HepG2 (cell line): ENCODE measurements around the gene NEDD8. TPM values are rescaled to one million over a fixed set of nuclear protein-coding genes. Genes with fewer than 3 reads are reported as not detected.
A peak's percentile ranks its signal among the peaks of the same experiment; 100 is the strongest.

ENCODE experiments used
- AKNA ChIP-seq: sonication (generic); formaldehyde crosslinking; IDR thresholded peaks from 2 replicates; pipeline ENCODE4 v1.4.0; 2020; ENCODE audit warnings: missing genetic modification reagents, borderline replicate concordance
- CBX2 ChIP-seq, 2 experiments: fragments of 200-600 bp in 1 of 2; sonication (generic); formaldehyde crosslinking in 1 of 2; IDR thresholded peaks; 2 replicates each; pipeline versions ENCODE4 v1.7.0 to v1.8.1; 2018 to 2022; ENCODE audit warnings: low read depth in 2 of 2, low read length in 1 of 2, mild to moderate bottlenecking in 1 of 2, missing genetic modification reagents in 1 of 2
- DNMT3B ChIP-seq: conservative IDR thresholded peaks from 2 replicates; pipeline ENCODE4 v1.6.1; 2016; ENCODE audit warnings: missing biosample characterization, control low read depth
- ESRRA ChIP-seq: sonication (generic); formaldehyde crosslinking; IDR thresholded peaks from 2 replicates; pipeline ENCODE4 v1.5.1; 2020; ENCODE audit warnings: mild to moderate bottlenecking, low read depth, missing genetic modification reagents
- FOXM1 ChIP-seq: sonication (generic); formaldehyde crosslinking; IDR thresholded peaks from 2 replicates; pipeline ENCODE4 v1.5.0; 2020; ENCODE audit warnings: missing genetic modification reagents
- FOXO4 ChIP-seq: sonication (generic); formaldehyde crosslinking; conservative IDR thresholded peaks from 2 replicates; pipeline ENCODE4 v1.8.1; 2023; ENCODE audit warnings: missing genetic modification reagents
- NBN ChIP-seq: fragments of 450-650 bp; conservative IDR thresholded peaks from 2 replicates; pipeline ENCODE4 v1.6.1; 2017
- SATB2 ChIP-seq: sonication (generic); formaldehyde crosslinking; IDR thresholded peaks from 2 replicates; pipeline ENCODE4 v1.5.0; 2020; ENCODE audit warnings: missing genetic modification reagents
- ZFAT ChIP-seq: sonication (generic); formaldehyde crosslinking; conservative IDR thresholded peaks from 2 replicates; pipeline ENCODE4 v1.8.1; 2023; ENCODE audit warnings: missing genetic modification reagents, inconsistent platforms
- ZNF501 ChIP-seq: sonication (generic); formaldehyde crosslinking; IDR thresholded peaks from 2 replicates; pipeline ENCODE4 v1.5.1; 2020; ENCODE audit warnings: mild to moderate bottlenecking, moderate library complexity, missing genetic modification reagents
- ZNF549 ChIP-seq: sonication (generic); formaldehyde crosslinking; IDR thresholded peaks from 2 replicates; pipeline ENCODE4 v1.5.0; 2020; ENCODE audit warnings: missing genetic modification reagents
- ZNF567 ChIP-seq: sonication (generic); formaldehyde crosslinking; IDR thresholded peaks from 2 replicates; pipeline ENCODE4 v1.8.1; 2023; ENCODE audit warnings: mild to moderate bottlenecking, missing genetic modification reagents, borderline replicate concordance
- polyA plus RNA-seq, 8 experiments: library from polyadenylated mRNA; depleted of rRNA in 3 of 8; stranded (reverse) in 7 of 8; unstranded in 1 of 8; fragments of >200 nt; fragmentation: Illumina TruSeq in 4 of 8; extraction: Trizol in 4 of 8; gene quantifications; 2 replicates each; pipeline versions ENCODE4 v1.2.1 to v1.2.3, GENCODE V29; 2011 to 2016; ENCODE audit warnings: low read depth in 4 of 8, missing spikeins in 1 of 8, mixed read lengths in 1 of 8; ENCODE audit not compliant: insufficient read depth in 1 of 8
- total RNA-seq, 5 experiments: library from RNA; depleted of rRNA; stranded (reverse); fragments of >200 nt; fragmentation: Illumina TruSeq; extraction: Trizol; gene quantifications; 2 replicates each; pipeline ENCODE4 v1.2.3, GENCODE V29; 2016; ENCODE audit warnings: low read depth in 1 of 5
- TF ChIP-seq, protein P1 (sequence below): sonication (generic); formaldehyde crosslinking; conservative IDR thresholded peaks from 2 replicates; pipeline ENCODE4 v1.4.0; 2020; ENCODE audit warnings: missing genetic modification reagents
- TF ChIP-seq, protein P2 (sequence below): sonication (generic); formaldehyde crosslinking; IDR thresholded peaks from 2 replicates; pipeline ENCODE4 v1.4.0; 2020; ENCODE audit warnings: missing genetic modification reagents
- TF ChIP-seq, protein P3 (sequence below): sonication (generic); formaldehyde crosslinking; IDR thresholded peaks from 2 replicates; pipeline ENCODE4 v1.5.0; 2020; ENCODE audit warnings: missing genetic modification reagents

The NEDD8 gene
- total and polyA plus RNA-seq, 2 of the 13 experiments (the other 11 are each of a cell fraction or from before 2014, with no cell fraction given): 535 to 713 TPM

DNA sequence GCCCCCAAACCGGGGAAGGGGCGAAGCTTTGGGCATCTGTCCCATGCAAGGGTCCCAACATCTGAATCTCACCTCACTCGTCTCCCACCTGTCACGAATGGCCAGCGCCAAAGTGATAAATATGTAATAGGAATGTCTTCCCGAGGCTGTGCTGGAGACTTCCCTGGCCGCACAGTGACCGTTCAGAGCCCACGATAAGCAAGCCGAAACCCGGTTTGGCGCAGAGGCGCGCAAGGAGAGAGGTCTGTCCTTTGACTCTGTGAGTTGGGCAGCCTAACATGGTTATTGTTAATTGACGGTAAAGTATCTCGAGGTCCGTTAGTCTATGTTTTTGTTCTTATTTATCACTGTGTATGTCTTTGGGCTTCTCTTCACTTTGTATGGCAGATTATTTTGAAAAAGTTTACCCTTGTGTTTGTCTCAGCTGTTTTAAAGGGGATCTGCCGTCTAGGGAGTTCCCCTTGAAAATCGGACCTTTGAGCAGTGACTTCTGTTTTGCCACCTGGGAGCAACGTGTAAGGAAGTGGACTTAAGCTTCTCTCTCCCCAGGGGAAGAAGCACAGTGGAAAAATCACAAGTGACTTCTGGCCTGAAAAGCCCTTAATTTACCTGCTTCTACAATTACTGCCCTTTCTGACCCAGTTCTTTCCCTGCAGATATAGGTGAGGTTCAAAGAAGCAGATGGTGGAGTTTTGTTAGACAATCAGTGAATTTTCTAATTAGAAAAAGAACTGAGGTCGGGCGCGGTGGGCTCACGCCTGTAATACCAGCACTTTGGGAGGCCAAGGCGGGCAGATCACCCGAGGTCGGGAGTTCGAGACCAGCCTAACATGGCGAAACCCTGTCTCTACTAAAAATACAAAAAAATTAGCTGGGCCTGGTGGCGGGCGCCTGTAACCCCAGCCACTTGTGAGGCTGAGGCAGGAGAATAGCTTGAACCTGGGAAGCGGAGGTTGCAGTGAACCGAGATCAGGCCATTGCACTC is 35.8 kb downstream of the NEDD8 start (continued):
- TF ChIP-seq FOXO4 (CRISPR knock-in tag): peak; percentile 95; the same call in 1 of the 2 replicates
- no peak for TF ChIP-seq CBX2 (IDR thresholded peaks at IDR 0.05; ENCODE audit: low read depth, low read length)
- 0 out of 2 replicates have a peak, but pooled peaks have one; percentile 19 for TF ChIP-seq CBX2 (CRISPR knock-in tag; IDR thresholded peaks at IDR 0.05; ENCODE audit: low read depth)
- TF ChIP-seq ESRRA (CRISPR knock-in tag): 0 out of 2 replicates have a peak, but pooled peaks have one; percentile 19
- peak; percentile 16; the same call in 1 of the 2 replicates for TF ChIP-seq ZFAT (CRISPR knock-in tag)
- TF ChIP-seq, protein P1, sequence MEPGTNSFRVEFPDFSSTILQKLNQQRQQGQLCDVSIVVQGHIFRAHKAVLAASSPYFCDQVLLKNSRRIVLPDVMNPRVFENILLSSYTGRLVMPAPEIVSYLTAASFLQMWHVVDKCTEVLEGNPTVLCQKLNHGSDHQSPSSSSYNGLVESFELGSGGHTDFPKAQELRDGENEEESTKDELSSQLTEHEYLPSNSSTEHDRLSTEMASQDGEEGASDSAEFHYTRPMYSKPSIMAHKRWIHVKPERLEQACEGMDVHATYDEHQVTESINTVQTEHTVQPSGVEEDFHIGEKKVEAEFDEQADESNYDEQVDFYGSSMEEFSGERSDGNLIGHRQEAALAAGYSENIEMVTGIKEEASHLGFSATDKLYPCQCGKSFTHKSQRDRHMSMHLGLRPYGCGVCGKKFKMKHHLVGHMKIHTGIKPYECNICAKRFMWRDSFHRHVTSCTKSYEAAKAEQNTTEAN (CRISPR knock-in tag): peak; percentile 17
- TF ChIP-seq DNMT3B (CRISPR knock-in tag): peak; percentile 81
- TF ChIP-seq NBN: no peak
- TF ChIP-seq ZNF549: peak; percentile 44; the same call in 1 of the 2 replicates
- TF ChIP-seq, protein P2, sequence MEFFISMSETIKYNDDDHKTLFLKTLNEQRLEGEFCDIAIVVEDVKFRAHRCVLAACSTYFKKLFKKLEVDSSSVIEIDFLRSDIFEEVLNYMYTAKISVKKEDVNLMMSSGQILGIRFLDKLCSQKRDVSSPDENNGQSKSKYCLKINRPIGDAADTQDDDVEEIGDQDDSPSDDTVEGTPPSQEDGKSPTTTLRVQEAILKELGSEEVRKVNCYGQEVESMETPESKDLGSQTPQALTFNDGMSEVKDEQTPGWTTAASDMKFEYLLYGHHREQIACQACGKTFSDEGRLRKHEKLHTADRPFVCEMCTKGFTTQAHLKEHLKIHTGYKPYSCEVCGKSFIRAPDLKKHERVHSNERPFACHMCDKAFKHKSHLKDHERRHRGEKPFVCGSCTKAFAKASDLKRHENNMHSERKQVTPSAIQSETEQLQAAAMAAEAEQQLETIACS (CRISPR knock-in tag): peak; percentile 24; the same call in 1 of the 2 replicates
- 0 out of 2 replicates have a peak, but pooled peaks have one; percentile 21 for TF ChIP-seq SATB2 (CRISPR knock-in tag)
- 0 out of 2 replicates have a peak, but pooled peaks have one; percentile 14 for TF ChIP-seq AKNA (CRISPR knock-in tag)
- TF ChIP-seq FOXM1: no peak; the same call in 1 of the 2 replicates
- TF ChIP-seq, protein P3, sequence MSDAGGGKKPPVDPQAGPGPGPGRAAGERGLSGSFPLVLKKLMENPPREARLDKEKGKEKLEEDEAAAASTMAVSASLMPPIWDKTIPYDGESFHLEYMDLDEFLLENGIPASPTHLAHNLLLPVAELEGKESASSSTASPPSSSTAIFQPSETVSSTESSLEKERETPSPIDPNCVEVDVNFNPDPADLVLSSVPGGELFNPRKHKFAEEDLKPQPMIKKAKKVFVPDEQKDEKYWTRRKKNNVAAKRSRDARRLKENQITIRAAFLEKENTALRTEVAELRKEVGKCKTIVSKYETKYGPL: 0 out of 2 replicates have a peak, but pooled peaks have one; percentile 8
- TF ChIP-seq ZNF501: 0 out of 2 replicates have a peak, but pooled peaks have one; percentile 42
- TF ChIP-seq ZNF567 (CRISPR knock-in tag): no peak
